GM13977 (cell line): Measurements from ENCODE around the gene DDIAS.

Experiments used
- DNase-seq: peaks from one replicate; pipeline ENCODE4 v3.0.0; 2012; ENCODE audit warnings: low spot score
- in situ Hi-C: fragments of 300-500 bp; cut with MboI; formaldehyde crosslinking; loops from one replicate; pipeline ENCODE4 v1.12.0; 2022; ENCODE audit warnings: low sequenced_read_pairs, low pct_unique_long_range_greater_than_20kb, mixed read lengths, inconsistent platforms; ENCODE audit not compliant: unreplicated experiment
- TF ChIP-seq, protein P1 (sequence below): IDR thresholded peaks from 2 replicates; pipeline ENCODE4 v1.5.1; 2012; ENCODE audit warnings: mild to moderate bottlenecking, control low read depth; ENCODE audit not compliant: insufficient read depth; ENCODE audit errors: extremely low read depth, missing control alignments

The DDIAS gene

DNA sequence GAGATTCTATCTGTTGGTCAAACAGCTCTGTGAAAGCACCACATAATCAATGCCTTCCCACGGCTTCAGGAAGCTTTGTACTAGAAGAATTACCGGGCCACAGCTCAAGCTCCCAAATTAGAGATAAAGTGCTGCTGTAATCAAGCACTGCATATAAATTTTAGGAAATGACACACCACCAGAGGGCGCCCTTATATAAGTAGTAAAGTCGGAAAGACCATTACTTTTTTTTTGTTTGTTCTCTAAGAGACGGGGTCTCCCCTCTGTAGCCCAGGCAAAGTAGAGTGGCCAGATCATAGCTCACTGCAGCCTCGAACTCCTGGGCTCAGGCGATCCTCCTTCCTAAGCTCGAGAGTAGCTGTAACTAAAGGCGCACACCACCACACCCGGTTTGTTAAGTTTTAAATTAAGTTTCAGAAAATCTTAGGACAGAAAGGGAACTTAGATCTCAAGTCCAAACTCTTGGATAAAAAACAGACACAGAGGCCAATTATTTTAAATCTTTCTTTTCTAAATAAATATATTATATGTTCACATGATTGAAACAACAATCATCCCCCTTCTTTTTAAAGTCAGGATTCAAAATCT lies 33.9 kb upstream of the DDIAS start:
- DNase-seq: peak; percentile 57
- in situ Hi-C loops: no loop called here
- TF ChIP-seq, protein P1, sequence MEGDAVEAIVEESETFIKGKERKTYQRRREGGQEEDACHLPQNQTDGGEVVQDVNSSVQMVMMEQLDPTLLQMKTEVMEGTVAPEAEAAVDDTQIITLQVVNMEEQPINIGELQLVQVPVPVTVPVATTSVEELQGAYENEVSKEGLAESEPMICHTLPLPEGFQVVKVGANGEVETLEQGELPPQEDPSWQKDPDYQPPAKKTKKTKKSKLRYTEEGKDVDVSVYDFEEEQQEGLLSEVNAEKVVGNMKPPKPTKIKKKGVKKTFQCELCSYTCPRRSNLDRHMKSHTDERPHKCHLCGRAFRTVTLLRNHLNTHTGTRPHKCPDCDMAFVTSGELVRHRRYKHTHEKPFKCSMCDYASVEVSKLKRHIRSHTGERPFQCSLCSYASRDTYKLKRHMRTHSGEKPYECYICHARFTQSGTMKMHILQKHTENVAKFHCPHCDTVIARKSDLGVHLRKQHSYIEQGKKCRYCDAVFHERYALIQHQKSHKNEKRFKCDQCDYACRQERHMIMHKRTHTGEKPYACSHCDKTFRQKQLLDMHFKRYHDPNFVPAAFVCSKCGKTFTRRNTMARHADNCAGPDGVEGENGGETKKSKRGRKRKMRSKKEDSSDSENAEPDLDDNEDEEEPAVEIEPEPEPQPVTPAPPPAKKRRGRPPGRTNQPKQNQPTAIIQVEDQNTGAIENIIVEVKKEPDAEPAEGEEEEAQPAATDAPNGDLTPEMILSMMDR: peak; percentile 62

DNA sequence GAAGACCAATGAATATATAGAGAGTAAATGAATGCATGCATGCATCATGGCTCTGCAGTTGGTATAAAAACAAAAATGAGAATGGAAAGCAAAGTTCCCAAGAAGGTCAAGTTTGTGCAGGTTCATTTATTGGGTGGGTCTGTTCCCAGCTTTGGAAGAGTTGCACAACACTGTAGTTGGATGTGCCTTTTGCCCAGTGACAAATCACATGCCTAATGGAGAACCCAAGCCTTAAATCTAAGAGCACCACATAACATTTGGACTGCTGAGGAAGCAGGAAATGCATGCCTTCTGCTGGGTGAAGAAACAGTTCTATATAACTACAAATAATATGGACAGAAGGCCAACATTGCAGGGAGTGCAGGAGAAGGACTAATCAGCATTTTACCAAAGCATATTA lies 31.9 kb upstream of the DDIAS start:
- no peak for DNase-seq
- in situ Hi-C loops: no loop called here
- TF ChIP-seq, protein P1: no peak

DNA sequence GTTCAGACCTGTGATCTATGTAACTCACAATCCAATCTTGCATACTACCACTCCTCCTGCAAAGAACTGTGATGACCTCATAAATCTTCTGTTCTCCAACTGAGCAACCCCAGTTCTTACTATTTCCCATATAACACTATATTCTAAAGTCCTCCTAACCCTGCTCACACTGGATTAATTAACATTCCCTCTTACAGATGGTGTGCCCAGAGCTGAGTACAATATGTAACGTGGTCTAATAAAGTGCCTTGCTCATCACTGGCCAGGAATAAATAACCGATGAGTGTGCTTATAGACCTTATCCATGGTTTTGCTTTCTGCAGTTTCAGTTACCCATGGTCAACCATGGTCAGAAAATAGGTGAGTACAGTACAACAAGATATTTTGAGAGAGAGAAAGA lies 29.9 kb upstream of the DDIAS start:
- in situ Hi-C loops: no loop called here
- TF ChIP-seq, protein P1: no peak
- no peak for DNase-seq

DNA sequence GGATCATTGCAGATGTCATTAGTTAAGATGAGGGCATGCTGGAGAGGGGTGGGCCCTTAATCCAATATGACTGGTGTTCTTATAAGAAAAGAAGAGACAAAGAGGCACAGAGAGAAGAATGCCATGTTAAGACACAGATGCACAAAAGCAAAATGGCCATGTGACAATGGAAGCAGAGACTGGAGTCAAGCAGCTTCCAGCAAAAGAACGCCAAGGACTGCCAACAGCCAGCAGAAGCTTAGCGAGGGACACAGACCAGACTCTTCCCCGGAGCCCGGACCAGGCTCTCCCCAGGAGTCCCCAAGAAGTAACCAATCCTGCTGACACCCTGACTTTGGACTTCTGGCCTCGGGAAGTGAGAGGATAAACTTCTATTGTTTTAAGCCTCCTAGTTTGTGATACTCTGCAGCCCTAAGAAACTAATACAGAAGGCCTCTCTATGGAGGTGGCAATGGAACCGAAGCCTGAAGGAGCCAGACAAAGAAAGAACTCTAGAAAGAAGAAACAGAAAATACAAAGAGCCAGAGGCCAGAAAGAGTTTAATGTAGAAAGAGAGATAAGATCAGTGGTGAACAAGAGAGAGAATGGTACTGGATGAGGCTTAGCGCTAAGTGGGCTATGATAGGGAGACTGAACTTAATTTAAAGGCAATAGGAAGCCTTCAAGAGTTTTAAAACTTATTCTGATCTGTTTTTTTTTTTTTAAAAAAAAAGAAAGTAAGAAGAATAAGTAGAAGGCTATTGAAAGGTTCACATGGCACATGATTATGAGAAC lies 29.0 kb upstream of the DDIAS start:
- in situ Hi-C loops: no loop called here
- DNase-seq: no peak

DNA sequence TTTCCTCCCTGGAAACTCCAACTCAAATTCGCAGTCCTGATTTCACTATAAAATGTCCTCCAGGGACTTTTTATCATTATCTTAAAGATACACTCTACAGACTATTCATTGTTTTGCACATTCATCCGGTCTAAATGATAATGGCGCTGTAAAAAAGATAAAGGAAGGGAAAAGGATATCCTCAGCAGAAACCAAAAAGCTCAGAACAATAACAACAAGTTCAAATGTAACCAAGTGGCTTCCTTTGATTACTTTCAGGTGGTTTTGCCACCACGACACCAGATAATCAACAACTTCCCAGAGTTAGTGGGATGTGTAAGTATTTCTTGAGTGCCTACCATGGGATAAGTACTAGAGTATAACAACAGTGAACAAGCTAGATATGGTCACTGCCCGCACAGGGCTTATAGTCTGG lies 27.6 kb upstream of the DDIAS start:
- in situ Hi-C loops: no loop called here
- TF ChIP-seq, protein P1: no peak
- no peak for DNase-seq

More for the DNA sequence above, 29.0 kb upstream of the DDIAS start:
- TF ChIP-seq, protein P1: no peak

DNA sequence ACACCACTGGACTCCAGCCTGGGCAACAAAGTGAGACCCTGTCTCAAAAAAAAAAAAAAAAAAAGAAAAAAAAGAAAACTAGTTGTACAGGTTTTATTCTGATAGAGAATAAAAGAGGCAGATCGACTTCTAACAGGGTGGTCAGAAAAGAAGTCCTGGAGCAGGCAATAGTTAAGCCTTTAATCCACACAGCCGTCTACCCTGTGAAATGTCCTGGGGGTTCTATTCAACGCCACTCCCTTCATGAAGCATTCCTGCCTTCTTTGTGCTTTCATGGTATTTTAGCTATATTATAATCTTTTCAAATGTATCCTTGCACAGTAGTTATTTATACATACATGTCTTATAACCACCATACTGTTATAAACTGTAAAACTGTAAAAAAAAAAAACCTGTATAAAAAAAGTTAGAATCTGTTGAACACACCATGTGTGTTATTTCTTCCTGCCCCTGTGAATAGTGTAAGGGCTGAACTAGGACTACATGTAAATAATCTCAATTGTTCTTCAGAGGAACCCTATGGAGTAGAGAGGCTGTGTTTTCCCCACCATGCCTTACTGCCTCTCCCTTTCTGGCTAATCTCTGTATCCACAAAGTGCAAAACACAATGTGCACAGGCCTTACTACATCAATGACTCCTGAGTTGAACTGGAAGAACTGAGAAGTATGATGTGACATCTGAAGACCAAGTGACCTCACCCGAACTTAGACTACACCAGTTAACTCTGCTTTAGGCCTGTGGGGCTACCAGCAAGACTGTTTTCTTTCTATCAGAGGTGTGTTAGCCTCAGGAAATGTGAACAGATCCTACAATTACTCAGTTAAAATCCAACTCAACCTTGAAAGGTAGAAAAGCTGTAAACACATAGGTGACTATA lies 26.7 kb upstream of the DDIAS start:
- in situ Hi-C loops: no loop called here
- DNase-seq: no peak
- TF ChIP-seq, protein P1: no peak
